GM23338 (cell line): ENCODE measurements around the gene CCNY. TPM values are rescaled to one million over a fixed set of nuclear protein-coding genes. Genes with fewer than 3 reads are reported as not detected.

Source experiments
- ATAC-seq: fragments of 200-7000 bp; cut with Tn5 transposase; 3 replicates; pipeline ENCODE4 v1.9.1; 2020
- DNase-seq: peaks from one replicate; pipeline ENCODE4 v3.0.0-alpha.2; 2015; ENCODE audit warnings: low spot score
- H2AFZ ChIP-seq: fragments of 200-600 bp; sonication (generic); 2 replicates; pipeline ENCODE4 v1.8.0; 2016; ENCODE audit warnings: antibody characterized with exemption, mild to moderate bottlenecking, moderate library complexity
- H3F3A ChIP-seq: fragments of 200-600 bp; sonication (generic); replicated peaks from 2 replicates; pipeline ENCODE4 v1.8.0; 2017; ENCODE audit warnings: antibody characterized with exemption, mixed run types, low read depth
- H3K27ac ChIP-seq: fragments of 200-600 bp; sonication (generic); 2 replicates; pipeline ENCODE4 v1.6.1; 2016; ENCODE audit warnings: low read depth
- H3K27me3 ChIP-seq: fragments of 200-600 bp; sonication (generic); 2 replicates; pipeline ENCODE4 v1.8.0; 2016; ENCODE audit warnings: mild to moderate bottlenecking, mixed run types, moderate library complexity; ENCODE audit not compliant: insufficient read depth
- H3K36me3 ChIP-seq: fragments of 200-600 bp; sonication (generic); 2 replicates; pipeline ENCODE4 v1.8.0; 2016; ENCODE audit warnings: mild to moderate bottlenecking; ENCODE audit not compliant: insufficient read depth
- H3K4me1 ChIP-seq: fragments of 200-600 bp; sonication (generic); 2 replicates; pipeline ENCODE4 v1.8.0; 2016; ENCODE audit warnings: mild to moderate bottlenecking, moderate library complexity; ENCODE audit not compliant: insufficient read depth
- H3K4me2 ChIP-seq: fragments of 200-600 bp; sonication (generic); 2 replicates; pipeline ENCODE4 v1.7.1; 2017; ENCODE audit warnings: mixed run types
- H3K4me3 ChIP-seq: fragments of 200-600 bp; sonication (generic); 2 replicates; pipeline ENCODE4 v1.6.1; 2016; ENCODE audit warnings: mixed run types
- H3K79me2 ChIP-seq: fragments of 200-600 bp; sonication (generic); replicated peaks from 2 replicates; pipeline ENCODE4 v1.8.0; 2017; ENCODE audit warnings: mild to moderate bottlenecking; ENCODE audit not compliant: insufficient read depth
- H3K9me2 ChIP-seq: fragments of 200-600 bp; sonication (generic); 2 replicates; pipeline ENCODE4 v1.8.0; 2017; ENCODE audit not compliant: insufficient read depth
- H4K20me1 ChIP-seq: fragments of 200-600 bp; sonication (generic); replicated peaks from 2 replicates; pipeline ENCODE4 v1.8.0; 2017; ENCODE audit warnings: mild to moderate bottlenecking; ENCODE audit not compliant: insufficient read depth
- H3K27ac Mint-ChIP-seq: 2 replicates; pipeline ENCODE4 v1.8.0; 2020; ENCODE audit warnings: inconsistent platforms, mild to moderate bottlenecking, moderate library complexity, mixed read lengths
- H3K27me3 Mint-ChIP-seq: 3 replicates; pipeline ENCODE4 v1.8.0; 2022; ENCODE audit warnings: low read depth, mild to moderate bottlenecking, moderate library complexity, mixed read lengths, inconsistent platforms; ENCODE audit not compliant: insufficient read depth, poor library complexity
- H3K36me3 Mint-ChIP-seq: 3 replicates; pipeline ENCODE4 v1.8.0; 2021; ENCODE audit warnings: low read depth, mild to moderate bottlenecking, inconsistent platforms, moderate library complexity, mixed read lengths
- H3K4me1 Mint-ChIP-seq: 3 replicates; pipeline ENCODE4 v1.8.0; 2020; ENCODE audit warnings: mild to moderate bottlenecking, inconsistent platforms, mixed read lengths
- H3K4me3 Mint-ChIP-seq: 3 replicates; pipeline ENCODE4 v1.8.0; 2021; ENCODE audit warnings: moderate library complexity, mild to moderate bottlenecking, inconsistent platforms, mixed read lengths
- H3K9me3 Mint-ChIP-seq: 3 replicates; pipeline ENCODE4 v1.8.0; 2020; ENCODE audit warnings: moderate library complexity, mild to moderate bottlenecking, inconsistent platforms, mixed read lengths
- CREB1 ChIP-seq: fragments of 250-450 bp; sonication (Bioruptor Pico); IDR thresholded peaks from 2 replicates; pipeline ENCODE4 v1.5.0; 2020; ENCODE audit warnings: low read depth, mild to moderate bottlenecking, moderate library complexity
- EZH2 ChIP-seq: fragments of 200-600 bp; sonication (generic); IDR thresholded peaks from one replicate; pipeline ENCODE4 v1.8.0; 2017; ENCODE audit warnings: antibody characterized with exemption, mild to moderate bottlenecking, low read depth; ENCODE audit not compliant: unreplicated experiment
- EZH2phosphoT487 ChIP-seq: fragments of 200-600 bp; sonication (generic); IDR thresholded peaks from one replicate; pipeline ENCODE4 v1.8.1; 2018; ENCODE audit warnings: antibody characterized with exemption; ENCODE audit not compliant: unreplicated experiment
- JUNB ChIP-seq: IDR thresholded peaks from one replicate; pipeline ENCODE4 v1.6.1; 2016; ENCODE audit warnings: antibody characterized with exemption; ENCODE audit not compliant: unreplicated experiment
- NANOG ChIP-seq: IDR thresholded peaks from 2 replicates; pipeline ENCODE4 v1.6.1; 2016; ENCODE audit warnings: antibody characterized with exemption, borderline replicate concordance
- POLR2AphosphoS5 ChIP-seq: IDR thresholded peaks from 2 replicates; pipeline ENCODE4 v1.6.1; 2016; ENCODE audit warnings: antibody characterized with exemption, low read depth
- STAT1 ChIP-seq: IDR thresholded peaks from one replicate; pipeline ENCODE4 v1.6.1; 2016; ENCODE audit warnings: antibody characterized with exemption; ENCODE audit not compliant: unreplicated experiment
- ZNF114 ChIP-seq: fragments of 250-450 bp; sonication (Bioruptor Pico); IDR thresholded peaks from 2 replicates; pipeline ENCODE4 v1.5.0; 2020; ENCODE audit warnings: mild to moderate bottlenecking, moderate library complexity
- ZNF331 ChIP-seq: fragments of 250-450 bp; sonication (Bioruptor Pico); IDR thresholded peaks from 2 replicates; pipeline ENCODE4 v1.5.0; 2020; ENCODE audit warnings: low read depth, mild to moderate bottlenecking, moderate library complexity
- polyA plus RNA-seq: library from polyadenylated mRNA; unstranded; fragments of >200 nt; fragmentation: Nextera tagmentation; extraction: Ambion mirVana; gene quantifications from 2 replicates; pipeline ENCODE4 v1.2.1, GENCODE V29; 2016
- total RNA-seq: library from RNA; depleted of rRNA; stranded (reverse); fragments of >200 nt; shearing (Covaris generic); gene quantifications from 2 replicates; pipeline ENCODE4 v1.2.3, GENCODE V29; 2014
- TF ChIP-seq, protein P1 (sequence below): IDR thresholded peaks from 2 replicates; pipeline ENCODE4 v1.6.1; 2016; ENCODE audit warnings: antibody characterized with exemption
- TF ChIP-seq, protein P2 (sequence below), 2 experiments: fragments of 200-600 bp in 1 of 2; sonication (generic) in 1 of 2; conservative IDR thresholded peaks; 2 replicates each; pipeline versions ENCODE4 v1.5.1 to v1.6.1; 2016 to 2017; ENCODE audit warnings: antibody characterized with exemption in 2 of 2, low read depth in 2 of 2, mild to moderate bottlenecking in 2 of 2, moderate library complexity in 1 of 2
- TF ChIP-seq, protein P3 (sequence below): fragments of 250-450 bp; sonication (Bioruptor Pico); IDR thresholded peaks from 2 replicates; pipeline ENCODE4 v1.5.0; 2020; ENCODE audit warnings: mild to moderate bottlenecking, moderate library complexity
- TF ChIP-seq, protein P4 (sequence below): IDR thresholded peaks from one replicate; pipeline ENCODE4 v1.6.1; 2018; ENCODE audit warnings: antibody characterized with exemption; ENCODE audit not compliant: unreplicated experiment

Gene CCNY
- total and polyA plus RNA-seq, 2 experiments from 2014 or later = 14.2 to 29.0 TPM

DNA sequence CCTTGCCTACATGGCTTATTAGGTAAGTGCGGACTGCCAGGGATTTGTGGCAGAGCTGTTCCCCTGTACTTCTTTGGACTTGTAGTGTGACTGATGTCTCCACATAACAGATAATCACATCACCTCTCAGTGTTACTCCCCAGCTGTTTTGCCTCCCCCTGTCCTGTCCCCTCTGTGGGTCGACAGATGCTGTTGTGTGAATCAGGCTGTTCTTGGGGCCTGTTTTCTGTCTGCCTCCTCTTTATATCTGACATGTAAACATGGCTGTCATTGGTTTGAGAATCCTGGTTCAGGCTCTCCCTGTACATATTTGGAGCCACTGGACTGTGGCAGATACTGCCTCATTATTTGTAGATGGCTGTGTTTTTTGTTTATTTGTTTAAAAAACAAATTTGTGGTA, 22.7 kb downstream of the CCNY start:
- no peaks in the 10 kb centered on the region for H3K36me3 Mint-ChIP-seq
- TF ChIP-seq STAT1 = no peak
- TF ChIP-seq, protein P1, sequence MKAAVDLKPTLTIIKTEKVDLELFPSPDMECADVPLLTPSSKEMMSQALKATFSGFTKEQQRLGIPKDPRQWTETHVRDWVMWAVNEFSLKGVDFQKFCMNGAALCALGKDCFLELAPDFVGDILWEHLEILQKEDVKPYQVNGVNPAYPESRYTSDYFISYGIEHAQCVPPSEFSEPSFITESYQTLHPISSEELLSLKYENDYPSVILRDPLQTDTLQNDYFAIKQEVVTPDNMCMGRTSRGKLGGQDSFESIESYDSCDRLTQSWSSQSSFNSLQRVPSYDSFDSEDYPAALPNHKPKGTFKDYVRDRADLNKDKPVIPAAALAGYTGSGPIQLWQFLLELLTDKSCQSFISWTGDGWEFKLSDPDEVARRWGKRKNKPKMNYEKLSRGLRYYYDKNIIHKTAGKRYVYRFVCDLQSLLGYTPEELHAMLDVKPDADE = no peak
- no peak for TF ChIP-seq NANOG
- TF ChIP-seq CREB1 (CRISPR knock-in tag) = no peak
- TF ChIP-seq, protein P2, sequence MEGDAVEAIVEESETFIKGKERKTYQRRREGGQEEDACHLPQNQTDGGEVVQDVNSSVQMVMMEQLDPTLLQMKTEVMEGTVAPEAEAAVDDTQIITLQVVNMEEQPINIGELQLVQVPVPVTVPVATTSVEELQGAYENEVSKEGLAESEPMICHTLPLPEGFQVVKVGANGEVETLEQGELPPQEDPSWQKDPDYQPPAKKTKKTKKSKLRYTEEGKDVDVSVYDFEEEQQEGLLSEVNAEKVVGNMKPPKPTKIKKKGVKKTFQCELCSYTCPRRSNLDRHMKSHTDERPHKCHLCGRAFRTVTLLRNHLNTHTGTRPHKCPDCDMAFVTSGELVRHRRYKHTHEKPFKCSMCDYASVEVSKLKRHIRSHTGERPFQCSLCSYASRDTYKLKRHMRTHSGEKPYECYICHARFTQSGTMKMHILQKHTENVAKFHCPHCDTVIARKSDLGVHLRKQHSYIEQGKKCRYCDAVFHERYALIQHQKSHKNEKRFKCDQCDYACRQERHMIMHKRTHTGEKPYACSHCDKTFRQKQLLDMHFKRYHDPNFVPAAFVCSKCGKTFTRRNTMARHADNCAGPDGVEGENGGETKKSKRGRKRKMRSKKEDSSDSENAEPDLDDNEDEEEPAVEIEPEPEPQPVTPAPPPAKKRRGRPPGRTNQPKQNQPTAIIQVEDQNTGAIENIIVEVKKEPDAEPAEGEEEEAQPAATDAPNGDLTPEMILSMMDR (conservative IDR thresholded peaks at IDR 0.05; ENCODE audit: low read depth in 2 of 2) = no peak
- TF ChIP-seq POLR2AphosphoS5 = no peak
- TF ChIP-seq, protein P3, sequence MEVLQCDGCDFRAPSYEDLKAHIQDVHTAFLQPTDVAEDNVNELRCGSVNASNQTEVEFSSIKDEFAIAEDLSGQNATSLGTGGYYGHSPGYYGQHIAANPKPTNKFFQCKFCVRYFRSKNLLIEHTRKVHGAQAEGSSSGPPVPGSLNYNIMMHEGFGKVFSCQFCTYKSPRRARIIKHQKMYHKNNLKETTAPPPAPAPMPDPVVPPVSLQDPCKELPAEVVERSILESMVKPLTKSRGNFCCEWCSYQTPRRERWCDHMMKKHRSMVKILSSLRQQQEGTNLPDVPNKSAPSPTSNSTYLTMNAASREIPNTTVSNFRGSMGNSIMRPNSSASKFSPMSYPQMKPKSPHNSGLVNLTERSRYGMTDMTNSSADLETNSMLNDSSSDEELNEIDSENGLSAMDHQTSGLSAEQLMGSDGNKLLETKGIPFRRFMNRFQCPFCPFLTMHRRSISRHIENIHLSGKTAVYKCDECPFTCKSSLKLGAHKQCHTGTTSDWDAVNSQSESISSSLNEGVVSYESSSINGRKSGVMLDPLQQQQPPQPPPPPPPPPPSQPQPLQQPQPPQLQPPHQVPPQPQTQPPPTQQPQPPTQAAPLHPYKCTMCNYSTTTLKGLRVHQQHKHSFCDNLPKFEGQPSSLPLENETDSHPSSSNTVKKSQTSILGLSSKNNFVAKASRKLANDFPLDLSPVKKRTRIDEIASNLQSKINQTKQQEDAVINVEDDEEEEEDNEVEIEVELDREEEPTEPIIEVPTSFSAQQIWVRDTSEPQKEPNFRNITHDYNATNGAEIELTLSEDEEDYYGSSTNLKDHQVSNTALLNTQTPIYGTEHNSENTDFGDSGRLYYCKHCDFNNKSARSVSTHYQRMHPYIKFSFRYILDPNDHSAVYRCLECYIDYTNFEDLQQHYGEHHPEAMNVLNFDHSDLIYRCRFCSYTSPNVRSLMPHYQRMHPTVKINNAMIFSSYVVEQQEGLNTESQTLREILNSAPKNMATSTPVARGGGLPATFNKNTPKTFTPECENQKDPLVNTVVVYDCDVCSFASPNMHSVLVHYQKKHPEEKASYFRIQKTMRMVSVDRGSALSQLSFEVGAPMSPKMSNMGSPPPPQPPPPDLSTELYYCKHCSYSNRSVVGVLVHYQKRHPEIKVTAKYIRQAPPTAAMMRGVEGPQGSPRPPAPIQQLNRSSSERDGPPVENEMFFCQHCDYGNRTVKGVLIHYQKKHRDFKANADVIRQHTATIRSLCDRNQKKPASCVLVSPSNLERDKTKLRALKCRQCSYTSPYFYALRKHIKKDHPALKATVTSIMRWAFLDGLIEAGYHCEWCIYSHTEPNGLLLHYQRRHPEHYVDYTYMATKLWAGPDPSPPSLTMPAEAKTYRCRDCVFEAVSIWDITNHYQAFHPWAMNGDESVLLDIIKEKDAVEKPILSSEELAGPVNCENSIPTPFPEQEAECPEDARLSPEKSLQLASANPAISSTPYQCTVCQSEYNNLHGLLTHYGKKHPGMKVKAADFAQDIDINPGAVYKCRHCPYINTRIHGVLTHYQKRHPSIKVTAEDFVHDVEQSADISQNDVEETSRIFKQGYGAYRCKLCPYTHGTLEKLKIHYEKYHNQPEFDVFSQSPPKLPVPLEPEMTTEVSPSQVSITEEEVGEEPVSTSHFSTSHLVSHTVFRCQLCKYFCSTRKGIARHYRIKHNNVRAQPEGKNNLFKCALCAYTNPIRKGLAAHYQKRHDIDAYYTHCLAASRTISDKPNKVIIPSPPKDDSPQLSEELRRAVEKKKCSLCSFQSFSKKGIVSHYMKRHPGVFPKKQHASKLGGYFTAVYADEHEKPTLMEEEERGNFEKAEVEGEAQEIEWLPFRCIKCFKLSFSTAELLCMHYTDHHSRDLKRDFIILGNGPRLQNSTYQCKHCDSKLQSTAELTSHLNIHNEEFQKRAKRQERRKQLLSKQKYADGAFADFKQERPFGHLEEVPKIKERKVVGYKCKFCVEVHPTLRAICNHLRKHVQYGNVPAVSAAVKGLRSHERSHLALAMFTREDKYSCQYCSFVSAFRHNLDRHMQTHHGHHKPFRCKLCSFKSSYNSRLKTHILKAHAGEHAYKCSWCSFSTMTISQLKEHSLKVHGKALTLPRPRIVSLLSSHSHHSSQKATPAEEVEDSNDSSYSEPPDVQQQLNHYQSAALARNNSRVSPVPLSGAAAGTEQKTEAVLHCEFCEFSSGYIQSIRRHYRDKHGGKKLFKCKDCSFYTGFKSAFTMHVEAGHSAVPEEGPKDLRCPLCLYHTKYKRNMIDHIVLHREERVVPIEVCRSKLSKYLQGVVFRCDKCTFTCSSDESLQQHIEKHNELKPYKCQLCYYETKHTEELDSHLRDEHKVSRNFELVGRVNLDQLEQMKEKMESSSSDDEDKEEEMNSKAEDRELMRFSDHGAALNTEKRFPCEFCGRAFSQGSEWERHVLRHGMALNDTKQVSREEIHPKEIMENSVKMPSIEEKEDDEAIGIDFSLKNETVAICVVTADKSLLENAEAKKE = no peak
- no peak for TF ChIP-seq ZNF114
- TF ChIP-seq ZNF331 (CRISPR knock-in tag) = no peak
- no peak for TF ChIP-seq EZH2
- no peak for TF ChIP-seq JUNB
- no peak for TF ChIP-seq EZH2phosphoT487
- TF ChIP-seq, protein P4, sequence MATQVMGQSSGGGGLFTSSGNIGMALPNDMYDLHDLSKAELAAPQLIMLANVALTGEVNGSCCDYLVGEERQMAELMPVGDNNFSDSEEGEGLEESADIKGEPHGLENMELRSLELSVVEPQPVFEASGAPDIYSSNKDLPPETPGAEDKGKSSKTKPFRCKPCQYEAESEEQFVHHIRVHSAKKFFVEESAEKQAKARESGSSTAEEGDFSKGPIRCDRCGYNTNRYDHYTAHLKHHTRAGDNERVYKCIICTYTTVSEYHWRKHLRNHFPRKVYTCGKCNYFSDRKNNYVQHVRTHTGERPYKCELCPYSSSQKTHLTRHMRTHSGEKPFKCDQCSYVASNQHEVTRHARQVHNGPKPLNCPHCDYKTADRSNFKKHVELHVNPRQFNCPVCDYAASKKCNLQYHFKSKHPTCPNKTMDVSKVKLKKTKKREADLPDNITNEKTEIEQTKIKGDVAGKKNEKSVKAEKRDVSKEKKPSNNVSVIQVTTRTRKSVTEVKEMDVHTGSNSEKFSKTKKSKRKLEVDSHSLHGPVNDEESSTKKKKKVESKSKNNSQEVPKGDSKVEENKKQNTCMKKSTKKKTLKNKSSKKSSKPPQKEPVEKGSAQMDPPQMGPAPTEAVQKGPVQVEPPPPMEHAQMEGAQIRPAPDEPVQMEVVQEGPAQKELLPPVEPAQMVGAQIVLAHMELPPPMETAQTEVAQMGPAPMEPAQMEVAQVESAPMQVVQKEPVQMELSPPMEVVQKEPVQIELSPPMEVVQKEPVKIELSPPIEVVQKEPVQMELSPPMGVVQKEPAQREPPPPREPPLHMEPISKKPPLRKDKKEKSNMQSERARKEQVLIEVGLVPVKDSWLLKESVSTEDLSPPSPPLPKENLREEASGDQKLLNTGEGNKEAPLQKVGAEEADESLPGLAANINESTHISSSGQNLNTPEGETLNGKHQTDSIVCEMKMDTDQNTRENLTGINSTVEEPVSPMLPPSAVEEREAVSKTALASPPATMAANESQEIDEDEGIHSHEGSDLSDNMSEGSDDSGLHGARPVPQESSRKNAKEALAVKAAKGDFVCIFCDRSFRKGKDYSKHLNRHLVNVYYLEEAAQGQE = no peak
- H3K4me3 Mint-ChIP-seq = no peak overlapping the region
- H3K9me3 Mint-ChIP-seq = no peaks in the 10 kb centered on the region
- no peaks in the 10 kb centered on the region for H3K27me3 Mint-ChIP-seq
- DNase-seq (no peak), ATAC-seq (no peak)
- H3K4me2 ChIP-seq = no peak overlapping the region
- no peak overlapping the region for H2AFZ ChIP-seq
- peaks cover 20% of the 10 kb centered on the region for H4K20me1 ChIP-seq
- peaks cover 20% of the 10 kb centered on the region; the same call in 2 of the 3 replicates for H3K4me1 Mint-ChIP-seq
- no peak overlapping the region for H3K27ac ChIP-seq
- H3K4me3 ChIP-seq = no peak overlapping the region
- H3K36me3 ChIP-seq = no peaks in the 10 kb centered on the region
- H3K79me2 ChIP-seq = peaks cover 86% of the 10 kb centered on the region
- H3K4me1 ChIP-seq = no peaks in the 10 kb centered on the region
- H3K27me3 ChIP-seq = no peaks in the 10 kb centered on the region
- H3K27ac Mint-ChIP-seq = no peak overlapping the region
- no peaks in the 10 kb centered on the region for H3K9me2 ChIP-seq
- H3F3A ChIP-seq = no peaks in the 10 kb centered on the region
